DOHH2 (cell line): ENCODE data around the gene HECA.

ENCODE experiments used
- CTCF ChIP-seq: fragments of 200-600 bp; sonication (generic); IDR thresholded peaks from one replicate; pipeline ENCODE4 v1.5.1; 2014; ENCODE audit warnings: antibody characterized with exemption, mild to moderate bottlenecking, low read depth, low read length; ENCODE audit not compliant: poor library complexity, severe bottlenecking
- EZH2phosphoT487 ChIP-seq: fragments of 200-600 bp; sonication (generic); IDR thresholded peaks from 2 replicates; pipeline ENCODE4 v1.6.1; 2017; ENCODE audit warnings: borderline replicate concordance, mild to moderate bottlenecking, antibody characterized with exemption, low read length, moderate library complexity, mixed read lengths

GRCh38 chr6:139187489-139187888 lies 52.6 kb downstream of the HECA start:
- no peak for TF ChIP-seq CTCF
- TF ChIP-seq EZH2phosphoT487 = no peak
